Measurements from ENCODE around the gene SFN. TPM values are rescaled to one million over a fixed set of nuclear protein-coding genes. Genes with fewer than 3 reads are reported as not detected.
"Not testable (repeated sequence)": the region's sequence is repeated elsewhere in the genome, so short reads cannot be mapped to it uniquely, and the experiment has no call there.

SFN gene
- total RNA-seq, 1 experiment from 2014 or later: 262 TPM

GRCh38 chr1:26858160-26858559 is 4.8 kb upstream of the SFN start:
- in situ Hi-C loops (cut with HindIII; ENCODE audit: low pct_unique_long_range_greater_than_20kb, low sequenced_read_pairs): no loop called here
- DNase-seq (ENCODE audit: low read depth): no peak

- no peak for DNase-seq (ENCODE audit: low read depth)
- in situ Hi-C loops (cut with HindIII; ENCODE audit: low pct_unique_long_range_greater_than_20kb, low sequenced_read_pairs): no loop called here
Measured at GRCh38 chr1:26858891-26859640, 3.9 kb upstream of the SFN start.

- no peak for DNase-seq (ENCODE audit: low read depth)
- in situ Hi-C loops (cut with HindIII; ENCODE audit: low pct_unique_long_range_greater_than_20kb, low sequenced_read_pairs): no loop called here
Measured at GRCh38 chr1:26861286-26861701, 1.7 kb upstream of the SFN start.

- peak; percentile 68 for DNase-seq (ENCODE audit: low read depth)
- in situ Hi-C loops (cut with HindIII; ENCODE audit: low pct_unique_long_range_greater_than_20kb, low sequenced_read_pairs): no loop called here
Measured at GRCh38 chr1:26861889-26862378, 1.0 kb upstream of the SFN start.

- in situ Hi-C loops (cut with HindIII; ENCODE audit: low pct_unique_long_range_greater_than_20kb, low sequenced_read_pairs): no loop called here
- DNase-seq (ENCODE audit: low read depth): no peak
Measured at GRCh38 chr1:26863685-26864077, 732 bp downstream of the SFN start.

GRCh38 chr1:26864610-26865480 is 1.9 kb downstream of the SFN start:
- peak; percentile 99 for DNase-seq (ENCODE audit: low read depth)
- in situ Hi-C loops (cut with HindIII; ENCODE audit: low pct_unique_long_range_greater_than_20kb, low sequenced_read_pairs): no loop called here

- DNase-seq (ENCODE audit: low read depth); in situ Hi-C loops (cut with HindIII; ENCODE audit: low pct_unique_long_range_greater_than_20kb, low sequenced_read_pairs): not testable (repeated sequence)
Measured at GRCh38 chr1:26873097-26873496, 10.1 kb downstream of the SFN start.

GRCh38 chr1:26874896-26875295 is 11.9 kb downstream of the SFN start:
- no peak for DNase-seq (ENCODE audit: low read depth)
- in situ Hi-C loops (cut with HindIII; ENCODE audit: low pct_unique_long_range_greater_than_20kb, low sequenced_read_pairs): no loop called here

GRCh38 chr1:26877326-26877725 is 14.4 kb downstream of the SFN start:
- in situ Hi-C loops (cut with HindIII; ENCODE audit: low pct_unique_long_range_greater_than_20kb, low sequenced_read_pairs): no loop called here
- no peak for DNase-seq (ENCODE audit: low read depth)

- in situ Hi-C loops (cut with HindIII; ENCODE audit: low pct_unique_long_range_greater_than_20kb, low sequenced_read_pairs): no loop called here
- DNase-seq (ENCODE audit: low read depth): no peak
Measured at GRCh38 chr1:26879793-26880192, 16.8 kb downstream of the SFN start.

- in situ Hi-C loops (cut with HindIII; ENCODE audit: low pct_unique_long_range_greater_than_20kb, low sequenced_read_pairs); DNase-seq (ENCODE audit: low read depth): not testable (repeated sequence)
Measured at GRCh38 chr1:26881611-26882010, 18.7 kb downstream of the SFN start.

- in situ Hi-C loops (cut with HindIII; ENCODE audit: low pct_unique_long_range_greater_than_20kb, low sequenced_read_pairs): no loop called here
- no peak for DNase-seq (ENCODE audit: low read depth)
Measured at GRCh38 chr1:26882696-26883463, 19.9 kb downstream of the SFN start.

- in situ Hi-C loops (cut with HindIII; ENCODE audit: low pct_unique_long_range_greater_than_20kb, low sequenced_read_pairs): no loop called here
Measured at GRCh38 chr1:26887125-26887524, 24.2 kb downstream of the SFN start.

GRCh38 chr1:26888231-26888630 is 25.3 kb downstream of the SFN start:
- in situ Hi-C loops (cut with HindIII; ENCODE audit: low pct_unique_long_range_greater_than_20kb, low sequenced_read_pairs): no loop called here
- DNase-seq (ENCODE audit: low read depth): no peak

More at GRCh38 chr1:26887125-26887524, 24.2 kb downstream of the SFN start:
- DNase-seq (ENCODE audit: low read depth): no peak

GRCh38 chr1:26889551-26890466 is 26.9 kb downstream of the SFN start, which contains the start of gene GPN2:
Gene GPN2, minus strand, starts transcription at chr1:26890283. Its CDS starts 187 bp downstream, at chr1:26890096.
- in situ Hi-C loops (cut with HindIII; ENCODE audit: low pct_unique_long_range_greater_than_20kb, low sequenced_read_pairs): no loop called here
- DNase-seq (ENCODE audit: low read depth): peak; percentile 74

- DNase-seq (ENCODE audit: low read depth): no peak
- in situ Hi-C loops (cut with HindIII; ENCODE audit: low pct_unique_long_range_greater_than_20kb, low sequenced_read_pairs): no loop called here
Measured at GRCh38 chr1:26890467-26890796, 27.5 kb downstream of the SFN start.

GRCh38 chr1:26894263-26894662 is 31.3 kb downstream of the SFN start:
- in situ Hi-C loops (cut with HindIII; ENCODE audit: low pct_unique_long_range_greater_than_20kb, low sequenced_read_pairs): no loop called here
- DNase-seq (ENCODE audit: low read depth): no peak

- in situ Hi-C loops (cut with HindIII; ENCODE audit: low pct_unique_long_range_greater_than_20kb, low sequenced_read_pairs): no loop called here
- DNase-seq (ENCODE audit: low read depth): no peak
Measured at GRCh38 chr1:26897351-26897750, 34.4 kb downstream of the SFN start.
